ENCODE results near the gene UGGT2. TPM values are rescaled to one million over a fixed set of nuclear protein-coding genes. Genes with fewer than 3 reads are reported as not detected.

UGGT2 gene
- total and polyA plus RNA-seq, 7 donors = 2.1 to 7.2 (median 4.3) TPM

- H3K27me3 ChIP-seq (ENCODE audit: insufficient read depth in 3 of 3, low read length in 2 of 3) = no peaks in the 10 kb centered on the region
- ATAC-seq = no peak
- H3K9me3 ChIP-seq = peaks cover 11% of the 10 kb centered on the region
- 72 to 90% (median 74%) methylated on average over 2 of the region's 2 CpGs for WGBS, 3 donors
- no peaks in the 10 kb centered on the region for H3K4me1 ChIP-seq
- intact Hi-C loops (cut with DNase I) = no loop called here
- TF ChIP-seq CTCF (IDR thresholded peaks at IDR 0.05) = no peak
- H3K4me3 ChIP-seq = no peak overlapping the region
- H3K27ac ChIP-seq = no peak overlapping the region
- no peaks in the 10 kb centered on the region for H3K36me3 ChIP-seq (ENCODE audit: insufficient read depth in 1 of 2, low read depth in 1 of 2)
- DNase-seq = no peak
These were observed 95.9 kb downstream of the UGGT2 start for GRCh38 chr13:95957331-95957730.

GRCh38 chr13:95956589-95957148 lies 96.5 kb downstream of the UGGT2 start:
- intact Hi-C loops (cut with DNase I) = no loop called here
- Histone ChIP-seq H3K4me1 (no peaks in the 10 kb centered on the region), H3K4me3 (no peak overlapping the region), H3K27me3 (ENCODE audit: insufficient read depth in 3 of 3, low read length in 2 of 3) (no peaks in the 10 kb centered on the region), H3K9me3 (peaks cover 11% of the 10 kb centered on the region), H3K27ac (no peak overlapping the region), H3K36me3 (ENCODE audit: insufficient read depth in 1 of 2, low read depth in 1 of 2) (no peaks in the 10 kb centered on the region)
- ATAC-seq = no peak
- DNase-seq = no peak
- TF ChIP-seq CTCF (IDR thresholded peaks at IDR 0.05) = no peak

GRCh38 chr13:95955719-95956118 lies 97.5 kb downstream of the UGGT2 start:
- Histone ChIP-seq H3K36me3 (ENCODE audit: insufficient read depth in 1 of 2, low read depth in 1 of 2) (no peaks in the 10 kb centered on the region), H3K4me1 (no peaks in the 10 kb centered on the region), H3K27ac (no peak overlapping the region), H3K27me3 (ENCODE audit: insufficient read depth in 3 of 3, low read length in 2 of 3) (no peaks in the 10 kb centered on the region), H3K9me3 (peaks cover 7% of the 10 kb centered on the region), H3K4me3 (no peak overlapping the region)
- ATAC-seq (no peak), DNase-seq (no peak)
- intact Hi-C loops (cut with DNase I) = no loop called here
- WGBS, 3 donors = 98% methylated on average over 3 of the region's 3 CpGs
- no peak for TF ChIP-seq CTCF (IDR thresholded peaks at IDR 0.05)

GRCh38 chr13:95955255-95955654 lies 97.9 kb downstream of the UGGT2 start:
- intact Hi-C loops (cut with DNase I) = no loop called here
- no peaks in the 10 kb centered on the region for H3K36me3 ChIP-seq (ENCODE audit: insufficient read depth in 1 of 2, low read depth in 1 of 2)
- DNase-seq (no peak), ATAC-seq (no peak)
- no peak for TF ChIP-seq CTCF (IDR thresholded peaks at IDR 0.05)
- no peaks in the 10 kb centered on the region for H3K4me1 ChIP-seq
- H3K27ac ChIP-seq = no peak overlapping the region
- no peaks in the 10 kb centered on the region for H3K27me3 ChIP-seq (ENCODE audit: insufficient read depth in 3 of 3, low read length in 2 of 3)
- H3K4me3 ChIP-seq = no peak overlapping the region
- WGBS, 3 donors = 73 to 98% (median 95%) methylated on average over 3 of the region's 3 CpGs
- peaks cover 3% of the 10 kb centered on the region for H3K9me3 ChIP-seq

GRCh38 chr13:95954266-95954665 lies 98.9 kb downstream of the UGGT2 start:
- TF ChIP-seq CTCF (IDR thresholded peaks at IDR 0.05) = no peak
- no peak for ATAC-seq

More at GRCh38 chr13:95954266-95954665, 98.9 kb downstream of the UGGT2 start:
- intact Hi-C loops (cut with DNase I) = no loop called here
- no peak for DNase-seq
- no peak overlapping the region for H3K4me3 ChIP-seq
- H3K9me3 ChIP-seq = no peaks in the 10 kb centered on the region
- H3K27me3 ChIP-seq (ENCODE audit: insufficient read depth in 3 of 3, low read length in 2 of 3) = no peaks in the 10 kb centered on the region
- no peak overlapping the region for H3K27ac ChIP-seq
- no peaks in the 10 kb centered on the region for H3K4me1 ChIP-seq
- no peaks in the 10 kb centered on the region for H3K36me3 ChIP-seq (ENCODE audit: insufficient read depth in 1 of 2, low read depth in 1 of 2)

Data from psoas muscle (tissue), 8 donors.